NCI-H1436 (cell line): Measurements from ENCODE around the gene ARHGAP10.

Experiments used
- DNase-seq: peaks from one replicate; lab custom pipeline; 2025; lab: John Stamatoyannopoulos, UW

ARHGAP10 gene, protein sequence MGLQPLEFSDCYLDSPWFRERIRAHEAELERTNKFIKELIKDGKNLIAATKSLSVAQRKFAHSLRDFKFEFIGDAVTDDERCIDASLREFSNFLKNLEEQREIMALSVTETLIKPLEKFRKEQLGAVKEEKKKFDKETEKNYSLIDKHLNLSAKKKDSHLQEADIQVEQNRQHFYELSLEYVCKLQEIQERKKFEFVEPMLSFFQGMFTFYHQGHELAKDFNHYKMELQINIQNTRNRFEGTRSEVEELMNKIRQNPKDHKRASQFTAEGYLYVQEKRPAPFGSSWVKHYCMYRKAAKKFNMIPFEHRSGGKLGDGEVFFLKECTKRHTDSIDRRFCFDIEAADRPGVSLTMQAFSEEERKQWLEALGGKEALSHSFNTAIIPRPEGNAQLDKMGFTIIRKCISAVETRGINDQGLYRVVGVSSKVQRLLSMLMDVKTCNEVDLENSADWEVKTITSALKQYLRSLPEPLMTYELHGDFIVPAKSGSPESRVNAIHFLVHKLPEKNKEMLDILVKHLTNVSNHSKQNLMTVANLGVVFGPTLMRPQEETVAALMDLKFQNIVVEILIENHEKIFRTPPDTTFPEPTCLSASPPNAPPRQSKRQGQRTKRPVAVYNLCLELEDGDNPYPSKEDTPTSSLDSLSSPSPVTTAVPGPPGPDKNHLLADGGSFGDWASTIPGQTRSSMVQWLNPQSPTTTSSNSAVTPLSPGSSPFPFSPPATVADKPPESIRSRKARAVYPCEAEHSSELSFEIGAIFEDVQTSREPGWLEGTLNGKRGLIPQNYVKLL

GRCh38 chr4:147731580-147732517 lies at the start of gene ARHGAP10:
TSS of gene ARHGAP10 (plus strand) at chr4:147732088. CDS start at chr4:147732302, 214 bp downstream.
- peak; percentile 39 for DNase-seq

- DNase-seq, result no peak
Measured at GRCh38 chr4:147682755-147683154, 49.1 kb upstream of the ARHGAP10 start.

- DNase-seq, result no peak
Measured at GRCh38 chr4:147683188-147683591, 48.7 kb upstream of the ARHGAP10 start.

DNA sequence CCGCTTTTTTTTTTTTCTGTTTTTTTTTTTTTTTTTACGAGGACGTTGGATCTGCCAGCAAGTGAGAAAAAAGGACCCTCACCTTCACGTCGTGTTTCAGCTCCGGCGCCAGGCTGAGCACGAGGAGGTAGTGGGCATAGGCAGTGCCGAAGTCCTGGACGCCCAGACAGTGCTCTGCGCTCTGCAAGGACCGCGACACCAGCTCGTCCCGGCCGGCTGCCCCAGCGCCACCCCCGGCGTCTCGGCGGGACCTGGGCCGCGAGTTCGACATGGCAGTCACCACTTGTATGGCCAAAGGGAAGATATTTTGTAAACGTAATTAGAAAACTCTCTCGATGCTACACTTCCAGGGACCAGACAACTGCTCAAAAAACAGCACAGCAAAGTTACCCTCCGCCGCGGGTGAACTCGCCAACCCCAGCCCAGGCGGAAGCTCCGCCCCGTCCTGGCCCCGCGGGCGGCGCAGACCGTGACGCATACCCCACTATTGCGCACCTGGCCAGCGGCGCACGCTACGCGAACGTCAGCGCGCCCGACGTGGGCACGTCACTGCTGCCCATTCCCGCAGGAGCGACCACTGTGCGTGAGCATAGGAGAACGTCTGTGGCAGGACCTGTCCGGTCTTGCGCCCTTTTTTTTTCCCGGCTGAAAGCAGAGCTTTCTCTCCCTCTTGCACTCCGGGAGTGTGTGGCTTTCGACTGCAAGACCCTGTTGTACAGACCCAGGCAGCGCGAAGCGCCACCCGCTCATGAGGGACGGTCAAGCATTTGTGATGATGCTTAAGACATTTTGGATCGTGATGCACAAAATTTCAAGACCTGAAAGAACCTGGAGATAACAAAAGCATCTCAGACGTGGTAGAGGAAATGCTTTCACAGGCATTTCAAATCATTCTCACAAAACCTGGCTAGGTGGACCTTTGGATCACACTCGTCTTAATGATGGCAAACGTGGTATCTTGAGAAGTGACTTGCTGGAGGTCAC lies 47.9 kb upstream of the ARHGAP10 start, which contains the start of gene PRMT9:
Gene PRMT9 (minus strand): TSS at position 447 of the 984 bp plus-strand sequence. CDS start 176 bp downstream, at position 271.
- DNase-seq, result peak; percentile 77

DNA sequence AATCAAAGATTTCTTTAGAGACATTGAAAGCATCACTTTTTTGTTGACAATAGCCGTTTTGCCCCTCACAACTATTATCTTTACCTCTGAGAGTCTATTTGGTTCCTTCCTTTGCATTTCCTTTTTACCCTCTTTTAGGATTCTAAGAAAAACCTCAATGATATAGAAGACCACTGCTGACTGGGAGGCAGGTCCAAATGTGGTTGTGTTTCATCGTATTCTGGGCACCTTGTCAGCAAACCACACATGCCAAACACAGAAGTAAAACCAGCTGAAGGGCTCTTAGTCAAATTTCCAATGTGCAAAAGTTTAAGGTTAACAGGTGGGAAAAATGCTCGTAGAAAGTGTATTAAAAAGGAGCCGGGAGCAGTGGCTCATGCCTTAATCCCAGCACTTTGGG lies 42.8 kb upstream of the ARHGAP10 start:
- DNase-seq, result no peak

GRCh38 chr4:147691820-147692219 lies 40.1 kb upstream of the ARHGAP10 start:
- DNase-seq, result no peak

GRCh38 chr4:147693218-147693617 lies 38.7 kb upstream of the ARHGAP10 start:
- DNase-seq, result no peak

- no peak for DNase-seq
Measured at GRCh38 chr4:147696866-147697265, 35.0 kb upstream of the ARHGAP10 start.

GRCh38 chr4:147704846-147705245 lies 27.0 kb upstream of the ARHGAP10 start:
- DNase-seq, result no peak

DNA sequence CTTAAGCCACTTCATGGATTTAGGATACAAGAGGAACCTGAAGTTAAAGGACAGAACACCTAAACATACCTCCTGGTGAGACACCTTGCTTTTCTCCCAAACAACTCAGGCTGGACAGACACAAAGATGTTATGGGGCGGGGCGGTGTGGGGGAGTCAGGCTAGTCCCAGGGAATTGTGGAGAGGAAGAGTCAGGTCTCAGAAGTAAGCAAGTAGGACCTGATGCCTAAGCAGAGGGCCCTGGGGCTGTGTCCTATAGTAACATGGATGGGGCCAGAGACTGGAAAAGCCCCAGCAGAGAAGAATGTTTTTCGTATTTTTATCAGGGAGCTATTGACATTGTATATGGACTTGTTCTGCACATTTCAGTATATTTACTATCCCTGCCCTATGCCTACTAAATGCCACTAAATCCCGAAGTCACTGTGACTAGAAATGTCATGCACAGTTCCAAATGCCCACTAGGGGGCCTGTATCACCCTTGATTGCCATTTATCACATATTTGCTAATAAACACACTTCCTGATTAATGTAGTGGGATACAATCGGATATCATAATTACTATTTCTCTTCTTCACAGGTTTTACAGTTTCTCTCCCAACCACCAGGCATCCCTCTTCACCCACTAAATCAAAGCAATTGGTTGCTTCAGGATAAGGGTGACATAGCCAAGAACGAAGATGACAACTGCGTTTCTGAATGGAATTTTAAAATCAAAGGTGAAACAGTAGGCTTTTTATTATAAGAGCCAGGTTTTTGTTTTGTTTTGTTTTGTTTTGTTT lies 23.8 kb upstream of the ARHGAP10 start:
- peak; percentile 19 for DNase-seq

DNA sequence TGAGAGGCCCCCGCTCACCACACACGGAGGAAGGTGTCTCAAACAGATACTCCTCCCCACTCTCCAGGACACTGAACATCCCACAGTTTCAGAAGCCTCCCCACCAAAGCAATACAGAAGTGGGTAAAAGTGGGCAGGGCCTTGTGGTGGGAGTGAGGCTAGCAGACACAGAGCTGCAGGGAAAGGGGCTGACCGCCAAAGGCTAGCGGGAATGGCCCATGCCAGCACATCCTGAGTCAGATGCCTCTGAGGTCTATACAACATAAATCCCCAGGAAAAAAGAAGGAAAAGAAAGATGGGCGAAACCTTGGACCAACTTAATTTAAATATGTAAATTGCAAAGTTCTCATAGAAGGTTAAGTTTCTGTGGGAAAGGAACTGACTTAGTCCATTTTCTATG lies 21.9 kb upstream of the ARHGAP10 start:
- no peak for DNase-seq

- DNase-seq, result no peak
Measured at GRCh38 chr4:147714575-147715401, 17.1 kb upstream of the ARHGAP10 start.

GRCh38 chr4:147717878-147718277 lies 14.0 kb upstream of the ARHGAP10 start:
- DNase-seq, result no peak

DNA sequence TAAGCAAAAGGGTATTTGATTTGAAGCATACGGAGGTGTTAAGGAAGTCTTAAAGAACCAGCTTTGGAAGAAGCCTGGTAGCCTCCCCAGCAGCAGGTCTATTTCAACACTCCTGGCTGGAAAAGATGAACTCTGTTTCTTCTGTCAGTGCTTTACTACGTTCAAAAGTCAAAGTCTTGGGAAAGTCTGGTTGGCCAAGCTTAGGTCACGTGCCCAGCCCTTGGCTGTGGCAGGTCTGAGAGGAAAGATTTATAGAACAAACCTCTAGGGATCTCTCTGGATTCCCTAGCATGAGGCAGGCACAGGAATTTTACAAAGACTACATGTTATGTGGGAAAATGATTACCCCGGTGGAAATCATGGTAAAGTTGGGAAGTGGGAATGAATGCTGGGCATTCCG lies 8.6 kb upstream of the ARHGAP10 start:
- no peak for DNase-seq

GRCh38 chr4:147724468-147725201 lies 7.3 kb upstream of the ARHGAP10 start:
- no peak for DNase-seq

- no peak for DNase-seq
Measured at GRCh38 chr4:147725673-147726072, 6.2 kb upstream of the ARHGAP10 start.

DNA sequence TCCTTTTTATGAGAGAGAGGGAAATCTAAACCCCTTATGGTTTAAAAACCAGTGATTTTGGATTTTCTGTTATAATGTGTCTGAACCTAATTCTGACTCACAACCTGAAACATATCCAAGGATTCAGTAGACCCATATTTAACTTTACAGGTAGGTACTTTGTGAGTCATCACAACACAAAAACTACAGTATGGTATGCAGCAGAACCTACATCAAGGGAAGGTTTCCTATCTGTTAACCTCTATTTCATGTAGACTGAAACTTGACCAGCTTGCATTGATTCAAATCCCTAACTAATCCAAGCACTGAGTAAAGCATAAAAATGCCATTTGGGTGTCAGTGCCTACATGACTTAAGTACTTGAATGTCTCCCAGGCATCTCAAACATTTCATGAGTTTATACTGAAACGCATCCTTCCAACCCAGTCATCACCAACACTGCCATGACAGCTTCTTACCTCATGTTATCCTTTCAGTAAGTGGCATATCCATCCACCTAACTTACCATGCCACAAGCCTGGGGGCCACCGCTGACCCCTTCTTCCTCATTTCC lies 4.3 kb upstream of the ARHGAP10 start:
- no peak for DNase-seq

DNA sequence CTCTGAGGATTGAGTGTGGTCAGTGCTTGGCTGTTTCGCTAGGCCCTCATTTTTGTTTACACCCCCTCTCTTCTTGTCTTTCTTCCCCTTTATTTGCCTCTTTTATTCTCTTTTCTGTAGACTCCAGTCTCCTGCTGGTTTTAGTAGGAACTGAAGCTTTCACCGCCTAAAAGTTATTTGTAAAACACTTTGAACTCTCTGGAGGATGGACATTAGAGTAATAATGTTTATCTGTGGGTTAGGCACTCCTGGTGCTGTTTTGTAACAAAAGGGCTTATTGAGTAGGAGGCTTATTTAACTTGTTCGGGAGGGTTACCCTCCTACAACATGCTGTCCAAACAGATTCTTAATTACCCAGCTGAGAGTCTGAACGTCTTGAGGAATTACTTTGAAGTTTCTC lies 1.6 kb upstream of the ARHGAP10 start:
- no peak for DNase-seq
